Adipocyte (in vitro differentiated cells): ENCODE data around the gene PLA2G6.

ENCODE experiments used
- DNase-seq: peaks from one replicate; pipeline ENCODE4 v3.0.0-alpha.2; 2015; ENCODE audit warnings: low read depth
- H3K27me3 ChIP-seq: replicated peaks from 2 replicates; pipeline ENCODE4 v1.7.0; 2013; ENCODE audit warnings: mild to moderate bottlenecking, low read length, moderate library complexity; ENCODE audit not compliant: control insufficient read depth, insufficient read depth
- H3K36me3 ChIP-seq: 2 replicates; pipeline ENCODE4 v1.7.0; 2013; ENCODE audit warnings: low read length, mild to moderate bottlenecking, moderate library complexity; ENCODE audit not compliant: control insufficient read depth, insufficient read depth, severe bottlenecking
- H3K4me1 ChIP-seq: 2 replicates; pipeline ENCODE4 v1.7.0; 2013; ENCODE audit warnings: mild to moderate bottlenecking, low read length, moderate library complexity; ENCODE audit not compliant: control insufficient read depth, insufficient read depth
- H3K4me3 ChIP-seq: 2 replicates; pipeline ENCODE4 v1.7.0; 2013; ENCODE audit warnings: mild to moderate bottlenecking, low read length, moderate library complexity
- H3K9ac ChIP-seq: 2 replicates; pipeline ENCODE4 v1.7.0; 2013; ENCODE audit warnings: mild to moderate bottlenecking, low read length, moderate library complexity
- H3K9me3 ChIP-seq: 2 replicates; pipeline ENCODE4 v1.7.0; 2013; ENCODE audit warnings: mild to moderate bottlenecking, low read length, moderate library complexity; ENCODE audit not compliant: control insufficient read depth

Gene PLA2G6

DNA sequence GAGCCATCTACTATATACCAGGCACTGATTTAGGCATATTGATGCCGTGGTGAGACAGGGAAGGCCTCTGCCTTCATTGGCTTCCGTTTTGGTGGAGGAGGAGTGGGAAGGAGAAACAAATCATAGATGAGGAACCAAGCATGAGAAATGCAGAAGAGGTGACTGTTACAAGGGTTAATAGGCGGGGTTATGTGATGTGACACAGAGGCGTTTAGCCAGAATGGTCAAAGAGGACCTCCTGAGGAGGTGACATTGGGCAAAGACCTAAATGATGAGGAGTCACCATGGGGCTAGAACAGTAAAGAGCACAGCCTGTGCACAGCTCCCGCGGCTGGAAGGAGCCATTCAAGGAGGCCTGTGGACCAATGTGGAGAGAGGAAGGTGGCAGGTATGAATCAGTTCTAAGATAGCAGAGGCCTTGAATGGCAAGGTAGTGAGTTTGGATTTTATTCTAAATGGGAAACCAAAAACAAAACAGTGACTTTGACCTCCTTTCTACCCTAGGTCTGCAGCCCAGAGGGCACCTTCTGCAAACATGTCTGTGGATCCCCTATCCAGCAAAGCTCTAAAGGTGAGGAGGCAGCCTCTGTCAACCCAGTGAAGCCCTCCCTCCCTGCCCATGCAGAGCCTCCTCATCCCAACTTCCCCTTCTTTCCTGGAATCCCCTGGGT, 31.8 kb upstream of the PLA2G6 start:
- no peak overlapping the region for H3K4me3 ChIP-seq
- peak overlapping the region; percentile 33 for H3K9ac ChIP-seq
- H3K9me3 ChIP-seq = no peaks in the 10 kb centered on the region
- peaks cover 25% of the 10 kb centered on the region for H3K4me1 ChIP-seq
- H3K36me3 ChIP-seq = peaks cover 9% of the 10 kb centered on the region
- no peak for DNase-seq
- no peaks in the 10 kb centered on the region for H3K27me3 ChIP-seq

DNA sequence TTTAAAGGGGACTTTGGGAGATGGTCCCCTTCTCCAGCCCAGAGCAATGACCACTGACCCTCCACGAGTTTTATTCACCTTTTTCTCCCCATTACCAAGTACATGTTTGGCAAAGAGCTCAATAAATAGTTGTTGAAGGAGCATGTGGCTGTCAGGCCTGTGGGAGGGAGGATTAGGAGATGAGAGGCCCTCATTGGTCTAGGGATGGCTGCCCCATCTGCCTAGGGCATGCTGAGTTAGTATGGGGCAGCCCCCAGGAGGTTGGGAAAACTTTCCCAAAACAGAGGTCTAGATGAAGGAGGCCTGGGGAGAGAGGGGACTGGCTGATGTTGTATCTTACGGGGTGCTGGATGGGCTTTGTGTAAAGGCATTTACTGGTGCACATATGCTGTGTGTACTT, 30.8 kb upstream of the PLA2G6 start:
- H3K9ac ChIP-seq = no peak overlapping the region
- no peaks in the 10 kb centered on the region for H3K9me3 ChIP-seq
- no peak for DNase-seq
- peaks cover 9% of the 10 kb centered on the region for H3K36me3 ChIP-seq
- H3K4me1 ChIP-seq = peaks cover 16% of the 10 kb centered on the region
- H3K27me3 ChIP-seq = no peaks in the 10 kb centered on the region
- H3K4me3 ChIP-seq = no peak overlapping the region

DNA sequence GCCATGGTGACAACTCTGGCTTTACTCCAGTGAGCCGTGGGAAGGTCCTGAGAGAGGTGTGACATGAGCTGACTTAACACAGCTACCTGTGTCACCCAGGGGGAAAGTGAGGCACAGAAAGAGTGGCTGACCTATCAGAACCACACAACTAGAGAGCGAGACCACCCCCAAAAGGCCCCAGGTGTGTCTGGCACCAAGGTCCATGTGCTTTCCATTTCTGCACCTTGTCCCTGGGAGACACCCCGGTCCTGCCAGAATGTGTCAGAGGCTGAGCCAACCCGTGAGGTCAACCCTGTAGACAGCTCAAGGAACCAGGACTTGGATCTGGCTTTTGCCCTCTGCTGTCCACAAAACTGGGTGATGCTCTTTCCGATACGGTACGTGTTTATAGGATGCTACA, 29.9 kb upstream of the PLA2G6 start:
- no peak for DNase-seq
- H3K36me3 ChIP-seq = peaks cover 7% of the 10 kb centered on the region
- H3K4me1 ChIP-seq = peaks cover 16% of the 10 kb centered on the region

DNA sequence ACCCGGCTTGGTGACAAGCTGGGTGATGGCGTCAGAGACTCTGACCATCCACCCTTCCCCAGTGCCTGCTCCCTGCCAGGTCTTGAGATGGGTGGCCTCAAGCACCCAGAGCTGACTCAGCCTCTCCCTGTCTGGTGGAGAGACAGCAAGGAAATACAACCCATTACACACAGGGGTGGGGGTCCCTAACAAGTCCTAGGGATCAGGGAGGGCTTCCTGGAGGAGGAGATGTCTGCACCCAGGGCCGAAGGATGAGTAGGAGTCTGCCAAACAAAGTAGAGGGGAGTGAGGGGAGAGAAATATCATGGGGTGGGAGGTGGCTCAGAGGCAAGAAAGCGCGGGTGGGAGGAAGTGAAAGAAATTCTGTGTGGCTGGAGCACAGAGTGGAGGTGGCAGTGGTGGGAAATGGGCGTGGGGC, 26.9 kb upstream of the PLA2G6 start:
- Histone ChIP-seq H3K4me1 (peaks cover 25% of the 10 kb centered on the region), H3K9me3 (no peaks in the 10 kb centered on the region), H3K36me3 (no peaks in the 10 kb centered on the region), H3K4me3 (no peak overlapping the region), H3K9ac (peak overlapping the region; percentile 17), H3K27me3 (no peaks in the 10 kb centered on the region)
- no peak for DNase-seq

More for the DNA sequence above, 29.9 kb upstream of the PLA2G6 start:
- no peak overlapping the region for H3K4me3 ChIP-seq
- H3K27me3 ChIP-seq = no peaks in the 10 kb centered on the region
- no peak overlapping the region for H3K9ac ChIP-seq
- no peaks in the 10 kb centered on the region for H3K9me3 ChIP-seq

DNA sequence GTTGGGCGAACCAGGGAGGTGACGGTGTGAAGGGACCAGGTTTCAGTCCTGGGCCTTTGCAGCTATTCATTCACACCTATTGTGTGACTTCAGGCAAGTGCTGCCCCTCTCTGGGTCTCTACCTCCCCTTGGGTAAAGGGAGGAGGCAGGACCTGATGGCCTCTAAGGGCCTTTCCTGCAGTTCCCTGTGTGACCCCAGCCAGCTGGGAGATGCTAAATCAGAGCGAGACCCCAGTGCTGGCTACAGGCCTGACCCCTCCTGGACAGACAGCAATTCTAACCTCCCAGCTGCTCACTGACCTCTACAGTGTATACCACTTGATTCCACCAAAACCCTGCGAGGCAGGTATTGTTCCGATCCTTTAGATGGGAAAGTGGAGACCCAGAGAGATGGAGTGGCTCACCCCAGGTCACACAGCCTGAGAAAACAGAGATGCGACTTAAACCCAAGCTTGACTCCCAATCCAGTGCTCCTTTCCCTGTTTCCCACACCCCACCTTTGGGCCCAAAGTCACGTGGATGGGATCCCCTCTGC, 26.3 kb upstream of the PLA2G6 start:
- Histone ChIP-seq H3K9ac (peak overlapping the region; percentile 17), H3K4me1 (peaks cover 31% of the 10 kb centered on the region), H3K27me3 (no peaks in the 10 kb centered on the region), H3K4me3 (no peak overlapping the region), H3K36me3 (no peaks in the 10 kb centered on the region), H3K9me3 (no peaks in the 10 kb centered on the region)
- DNase-seq = no peak

DNA sequence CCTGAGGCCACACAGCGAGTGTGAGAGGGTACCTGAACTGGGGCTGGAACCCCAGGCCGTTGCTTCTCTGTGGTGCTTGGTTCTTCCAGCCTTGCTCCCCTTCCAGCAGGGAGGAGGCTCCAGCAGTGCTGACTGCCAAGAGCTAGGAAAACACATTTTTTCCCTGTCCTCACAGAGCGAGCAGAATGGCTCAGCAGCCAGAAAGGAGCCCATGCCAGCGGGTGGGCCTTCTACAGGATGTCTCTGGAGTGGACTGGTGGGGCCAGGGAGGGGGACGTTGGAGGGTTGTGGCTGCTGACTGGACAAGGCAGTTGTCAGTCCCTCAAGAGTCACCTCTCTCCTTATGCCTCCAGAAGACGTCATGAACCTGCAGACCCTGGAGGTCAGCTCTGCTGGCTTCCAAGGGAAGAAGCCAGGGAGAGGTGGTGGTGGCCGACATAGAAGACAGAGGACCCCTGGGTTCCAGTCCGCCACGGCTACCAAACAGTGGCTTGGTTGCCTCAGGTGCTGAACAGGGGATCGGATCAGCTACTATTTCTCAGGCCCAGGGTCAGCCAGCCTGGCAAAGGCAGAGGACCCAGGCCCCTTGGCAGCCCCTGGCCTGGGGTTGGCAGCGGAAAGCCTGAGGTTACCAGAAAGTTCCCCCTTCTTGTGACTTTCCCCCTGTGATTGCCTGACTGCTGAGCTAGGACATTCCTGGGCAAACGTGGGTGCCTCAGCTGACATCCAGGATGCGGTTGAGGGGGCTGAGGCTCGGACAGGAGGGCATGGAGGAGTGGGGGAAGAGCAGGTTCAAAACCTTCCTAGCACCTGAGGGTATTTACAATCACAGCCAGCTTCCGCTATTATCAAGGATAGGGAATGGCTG, 23.9 kb upstream of the PLA2G6 start:
- no peaks in the 10 kb centered on the region for H3K36me3 ChIP-seq
- H3K9ac ChIP-seq = peak overlapping the region; percentile 87
- peak; percentile 78 for DNase-seq

DNA sequence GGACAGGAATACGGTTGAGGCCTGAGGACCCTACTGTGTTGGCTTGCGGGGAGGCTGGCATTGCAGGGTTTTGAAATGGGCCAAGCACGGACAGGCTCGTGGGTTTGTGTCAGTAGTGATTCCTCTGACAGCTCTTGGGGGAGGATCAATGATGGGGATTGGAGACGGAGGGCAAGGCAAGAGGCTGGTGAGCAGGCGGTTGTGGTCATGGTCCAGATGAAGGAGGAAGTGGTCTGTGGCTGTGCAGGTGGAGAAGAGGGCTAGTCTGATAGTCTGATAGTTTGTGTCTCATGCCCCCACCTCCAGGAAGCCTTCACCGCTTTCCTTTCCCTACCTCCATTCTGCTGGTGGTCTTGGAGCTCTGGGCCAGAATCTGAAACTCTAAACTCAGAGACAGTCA, 23.2 kb upstream of the PLA2G6 start:
- Histone ChIP-seq H3K4me3 (peak overlapping the region; percentile 85), H3K36me3 (no peaks in the 10 kb centered on the region), H3K4me1 (peaks cover 35% of the 10 kb centered on the region), H3K9ac (peak overlapping the region; percentile 87), H3K9me3 (no peaks in the 10 kb centered on the region), H3K27me3 (no peaks in the 10 kb centered on the region)
- no peak for DNase-seq

More for the DNA sequence above, 23.9 kb upstream of the PLA2G6 start:
- H3K4me1 ChIP-seq = peaks cover 35% of the 10 kb centered on the region
- no peaks in the 10 kb centered on the region for H3K9me3 ChIP-seq
- H3K27me3 ChIP-seq = no peaks in the 10 kb centered on the region
- peak overlapping the region; percentile 85 for H3K4me3 ChIP-seq

DNA sequence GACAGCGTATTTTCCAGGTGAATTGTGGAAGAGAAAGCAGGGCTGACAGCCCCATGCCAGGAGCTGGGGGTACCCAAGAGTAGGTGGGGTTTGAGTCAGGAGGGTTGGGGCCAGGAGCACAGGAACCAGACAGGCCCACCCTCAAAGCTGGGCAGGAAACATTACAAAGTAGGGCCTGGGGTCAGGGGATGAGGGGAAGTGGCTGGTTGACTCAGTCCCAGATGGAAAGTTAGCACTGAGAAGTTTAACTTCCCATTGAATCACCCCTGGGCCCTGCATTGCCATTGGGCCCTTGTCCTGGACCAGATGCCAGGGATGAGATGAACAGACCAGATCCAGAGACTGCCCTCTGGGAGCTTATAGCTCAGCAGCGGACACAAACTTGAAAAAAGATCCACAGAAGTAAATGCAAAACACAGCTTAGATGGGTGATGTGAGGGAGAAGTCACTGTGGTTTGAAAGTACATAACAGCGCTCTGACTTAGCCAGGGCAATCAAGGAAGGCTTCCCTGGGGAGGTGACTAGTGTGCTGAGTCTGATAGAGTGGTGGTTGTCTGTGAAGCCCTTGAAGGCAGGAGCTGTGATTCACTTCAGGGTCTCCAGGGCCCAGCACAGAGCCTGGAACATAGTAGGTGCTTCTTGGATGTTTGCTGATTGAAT, 22.4 kb upstream of the PLA2G6 start:
- Histone ChIP-seq H3K27me3 (no peaks in the 10 kb centered on the region), H3K9me3 (no peaks in the 10 kb centered on the region), H3K9ac (peak overlapping the region; percentile 87), H3K4me1 (peaks cover 35% of the 10 kb centered on the region), H3K36me3 (no peaks in the 10 kb centered on the region), H3K4me3 (peak overlapping the region; percentile 85)
- peak; percentile 45 for DNase-seq

DNA sequence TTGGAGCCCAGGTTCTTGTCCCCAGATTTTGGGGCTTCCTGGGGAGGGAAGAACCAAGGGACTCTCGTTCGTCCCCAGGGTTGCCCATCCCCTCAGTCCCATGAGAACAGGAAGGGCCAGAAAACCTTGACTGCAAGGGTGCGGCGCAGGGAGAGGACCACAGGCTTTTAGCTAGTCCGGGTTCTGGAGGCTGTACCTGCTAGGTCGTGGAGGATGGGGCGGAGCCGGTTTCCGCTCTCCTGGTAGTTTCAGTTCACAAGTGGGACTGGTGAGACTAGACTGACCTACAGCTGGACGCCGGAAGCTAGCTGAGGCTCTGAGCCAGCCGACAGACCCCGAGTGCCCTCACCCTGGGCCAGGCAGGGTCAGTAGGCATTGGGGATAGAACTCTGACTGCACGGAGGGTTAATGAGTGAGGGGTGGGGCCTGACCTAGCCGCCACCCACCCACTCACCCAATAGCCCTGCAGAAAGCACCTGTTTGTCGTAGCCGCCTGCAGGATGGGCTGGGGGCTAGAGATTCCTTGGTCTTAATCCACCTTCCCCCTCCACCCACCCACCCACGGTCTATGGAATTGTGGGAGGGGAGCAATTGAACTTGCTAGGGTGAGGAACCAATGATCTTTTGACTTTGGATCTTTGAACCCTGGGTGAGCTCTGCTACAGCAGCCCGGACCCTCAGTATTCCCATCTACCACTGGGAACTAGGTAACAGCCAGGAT, 21.6 kb upstream of the PLA2G6 start:
- Histone ChIP-seq H3K27me3 (no peaks in the 10 kb centered on the region), H3K9me3 (no peaks in the 10 kb centered on the region), H3K4me3 (peak overlapping the region; percentile 85), H3K4me1 (peaks cover 35% of the 10 kb centered on the region), H3K36me3 (no peaks in the 10 kb centered on the region), H3K9ac (peak overlapping the region; percentile 87)
- DNase-seq = peak; percentile 51

DNA sequence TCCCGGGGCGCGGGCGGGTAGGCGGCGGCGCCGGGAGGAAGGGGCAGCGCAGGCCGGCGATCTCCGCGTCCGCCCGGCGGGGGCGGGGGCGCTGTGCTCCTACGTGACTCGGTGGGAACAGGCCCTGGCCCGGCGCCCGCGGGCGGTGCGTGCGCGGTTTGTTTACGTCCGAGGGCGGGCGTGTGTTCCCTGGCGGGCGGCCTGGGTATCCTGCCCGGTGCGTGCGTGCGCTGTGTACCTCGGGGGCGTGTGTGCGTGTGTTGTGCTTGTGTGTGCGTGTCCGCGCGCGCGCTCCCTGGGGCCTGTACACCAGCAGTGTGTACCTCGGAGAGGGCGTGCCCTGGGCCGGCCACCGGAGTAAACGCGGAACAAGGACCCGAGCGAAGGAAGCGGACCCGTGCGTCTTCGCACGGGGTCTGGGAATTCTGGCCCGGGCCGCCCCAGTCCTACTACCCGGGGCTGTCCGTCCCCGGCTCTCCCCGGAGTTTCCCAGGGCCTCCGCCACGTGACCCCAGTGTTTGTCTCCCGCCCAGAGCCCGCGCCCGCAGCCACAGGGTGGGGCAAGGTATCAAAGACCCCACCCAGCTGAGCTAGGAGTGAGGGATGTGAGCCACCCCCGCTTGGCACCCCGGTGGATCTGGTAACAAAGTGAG, 20.9 kb upstream of the PLA2G6 start:
- no peaks in the 10 kb centered on the region for H3K27me3 ChIP-seq
- H3K9ac ChIP-seq = peak overlapping the region; percentile 87
- peaks cover 35% of the 10 kb centered on the region for H3K4me1 ChIP-seq
- no peaks in the 10 kb centered on the region for H3K36me3 ChIP-seq
- peak overlapping the region; percentile 85 for H3K4me3 ChIP-seq
- H3K9me3 ChIP-seq = no peaks in the 10 kb centered on the region
- peak; percentile 96 for DNase-seq
